A549 treated with CORT108297 at 1 μM for 4 hours (cell line): Measurements from ENCODE around the gene RHOA. TPM values are rescaled to one million over a fixed set of nuclear protein-coding genes. Genes with fewer than 3 reads are reported as not detected.

Experiments used
- total RNA-seq: library from RNA; stranded (reverse); fragments of 200-300 nt; extraction: Qiagen RNA extraction; gene quantifications from 5 replicates; pipeline ENCODE4 v1.2.3, GENCODE V29; 2022

RHOA gene
- 451 to 557 TPM (median 457 TPM) in 5 replicates for total RNA-seq

GRCh38 chr3:49411968-49412631, at the start of gene RHOA, which contains the start of gene TCTA:
Gene RHOA, minus strand, starts transcription at chr3:49411976. Its CDS starts 36,387 bp downstream, at chr3:49375589.
Gene TCTA, plus strand, starts transcription at chr3:49412423. Its CDS starts 4 bp downstream, at chr3:49412427.

DNA sequence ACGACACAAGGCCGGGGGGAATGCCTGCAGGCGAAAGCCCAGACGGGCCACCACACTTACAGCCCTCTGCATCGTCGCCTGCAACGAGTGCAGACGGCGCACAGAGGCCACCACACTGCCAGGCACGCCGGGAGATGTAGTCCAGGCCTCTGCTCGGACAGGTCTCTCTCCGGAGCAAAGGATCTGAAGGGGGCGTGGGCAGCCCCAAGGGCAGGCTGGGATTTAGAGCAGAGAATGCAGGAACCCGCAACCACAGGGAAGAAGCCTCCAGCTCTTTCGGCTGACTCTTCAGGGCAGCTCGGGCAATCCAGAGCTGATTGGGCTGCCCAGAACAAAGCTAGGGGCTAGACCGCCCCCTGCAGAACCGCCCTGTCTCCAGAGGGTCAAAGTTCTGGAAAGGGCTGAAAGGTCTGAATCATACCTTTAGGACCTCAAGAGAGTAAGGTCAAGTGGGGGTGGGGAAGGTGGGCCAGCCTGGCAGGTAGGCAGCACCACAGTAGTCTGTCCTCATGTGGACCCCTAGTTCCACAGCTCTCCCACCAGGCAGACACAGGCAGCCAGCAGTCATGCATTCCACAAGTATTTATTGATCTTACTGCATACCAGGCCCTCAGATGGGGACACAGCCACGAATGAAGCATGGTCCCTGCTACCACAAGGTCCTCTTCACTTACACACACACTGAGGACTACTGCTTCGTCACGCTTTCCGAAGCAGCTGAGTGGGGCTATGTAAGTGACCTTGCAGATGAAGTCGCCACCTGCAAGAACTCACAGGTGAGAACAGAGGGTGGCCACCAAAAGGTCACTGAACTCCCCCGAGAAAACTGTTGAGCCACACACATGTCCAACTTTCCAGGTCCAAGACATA, 10.8 kb upstream of the RHOA start, which contains the start of gene AMT:
TSS of gene AMT (minus strand) at position 95 of the 870 bp plus-strand sequence. CDS start at position 72, 23 bp downstream.

GRCh38 chr3:49358217-49358883, 53.4 kb downstream of the RHOA start, which contains the start of gene GPX1:
Gene GPX1, minus strand, starts transcription at chr3:49358353. Its CDS starts 75 bp downstream, at chr3:49358278.

DNA sequence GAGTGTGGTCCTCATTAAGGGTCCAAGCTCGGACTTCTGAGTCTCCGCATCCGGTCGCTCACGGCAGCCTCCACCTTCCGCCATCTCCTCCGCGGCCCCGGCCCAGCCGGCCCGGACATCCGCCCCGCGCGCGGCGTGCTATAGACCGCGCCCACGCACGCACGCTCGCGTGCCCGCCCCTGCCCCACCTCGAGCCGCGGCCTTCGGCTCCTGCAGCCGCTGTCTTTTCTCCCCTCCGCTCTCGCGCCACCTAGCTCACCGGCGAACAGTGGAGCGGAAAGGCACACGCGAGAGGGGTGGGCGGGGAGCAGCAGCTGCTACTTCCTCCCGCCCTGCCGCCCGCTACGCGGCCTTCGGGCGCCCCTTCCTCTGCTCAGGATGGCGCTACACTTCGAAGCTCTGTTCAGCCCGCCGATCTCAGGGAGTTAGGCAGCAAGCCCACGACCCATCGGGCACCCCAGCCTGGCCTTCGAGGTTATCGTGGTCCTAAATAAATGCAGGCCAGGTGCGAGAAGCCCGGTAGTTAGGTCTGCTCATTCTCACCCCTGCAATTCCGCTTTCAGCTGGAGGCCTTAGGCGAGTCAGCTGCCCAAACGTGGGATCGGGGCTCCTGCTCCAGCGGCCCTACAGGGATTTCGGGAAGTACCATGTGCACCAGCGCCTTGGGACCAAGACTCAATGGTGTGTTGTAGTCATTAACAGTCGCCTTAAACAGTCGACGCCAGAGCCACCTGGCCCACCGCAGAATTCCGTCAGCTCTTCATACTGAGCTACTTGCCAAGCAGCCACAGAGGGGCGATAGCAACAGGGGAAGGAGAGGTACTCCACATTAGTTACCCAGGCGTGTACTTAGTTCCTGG, 71.6 kb downstream of the RHOA start, which contains the start of gene USP4:
TSS of gene USP4 (minus strand) at position 113 of the 860 bp plus-strand sequence. CDS start at position 84, 29 bp downstream.

Other genes with a start within 250 kb of the RHOA start
- gene CCDC71, start 245.6 kb downstream of the RHOA start, total RNA-seq, result 12.1 to 15.3 TPM (median 14.5 TPM) in 5 replicates
- gene KLHDC8B, start 240.4 kb downstream of the RHOA start, total RNA-seq, result 4.3 to 6.4 TPM (median 5.5 TPM) in 5 replicates
- gene C3orf62, start 134.7 kb downstream of the RHOA start, total RNA-seq, result 1.5 to 2.2 TPM (median 1.9 TPM) in 5 replicates
- 10.3 to 14.8 TPM (median 13.2 TPM) in 5 replicates for gene USP4, start 71.9 kb downstream of the RHOA start, total RNA-seq
- 254 to 327 TPM (median 296 TPM) in 5 replicates for gene GPX1, start 53.6 kb downstream of the RHOA start, total RNA-seq
- 20.1 to 24.8 TPM (median 23.7 TPM) in 5 replicates for gene TCTA, start 447 bp upstream of the RHOA start, total RNA-seq
- gene AMT, start 10.5 kb upstream of the RHOA start, total RNA-seq, result 0.17 to 0.65 TPM (median 0.30 TPM) in 5 replicates
- gene NICN1, start 17.3 kb upstream of the RHOA start, total RNA-seq, result 5.2 to 6.7 TPM (median 6.6 TPM) in 5 replicates
- 43.6 to 60.6 TPM (median 52.5 TPM) in 5 replicates for gene DAG1, start 58.3 kb upstream of the RHOA start, total RNA-seq
- 0.08 to 0.16 TPM (median 0.13 TPM) in 5 replicates for gene BSN, start 142.5 kb upstream of the RHOA start, total RNA-seq